KOPT-K1 (cell line): ENCODE data around the gene PRPSAP1.

Source experiments
- H3K27ac ChIP-seq: fragments of 200-600 bp; sonication (generic); 2 replicates; pipeline ENCODE4 v1.5.1; 2016; ENCODE audit warnings: antibody characterized with exemption, mild to moderate bottlenecking, low read depth, low read length; ENCODE audit not compliant: poor library complexity, severe bottlenecking
- H3K36me3 ChIP-seq: fragments of 200-600 bp; sonication (generic); 2 replicates; pipeline ENCODE4 v1.5.1; 2017; ENCODE audit warnings: antibody characterized with exemption, mild to moderate bottlenecking, low read length, moderate library complexity; ENCODE audit not compliant: insufficient read depth
- H3K9me3 ChIP-seq: fragments of 200-600 bp; sonication (generic); 2 replicates; pipeline ENCODE4 v1.5.1; 2017; ENCODE audit warnings: antibody characterized with exemption, low read length, mild to moderate bottlenecking; ENCODE audit not compliant: insufficient read depth, poor library complexity, severe bottlenecking

Gene PRPSAP1

DNA sequence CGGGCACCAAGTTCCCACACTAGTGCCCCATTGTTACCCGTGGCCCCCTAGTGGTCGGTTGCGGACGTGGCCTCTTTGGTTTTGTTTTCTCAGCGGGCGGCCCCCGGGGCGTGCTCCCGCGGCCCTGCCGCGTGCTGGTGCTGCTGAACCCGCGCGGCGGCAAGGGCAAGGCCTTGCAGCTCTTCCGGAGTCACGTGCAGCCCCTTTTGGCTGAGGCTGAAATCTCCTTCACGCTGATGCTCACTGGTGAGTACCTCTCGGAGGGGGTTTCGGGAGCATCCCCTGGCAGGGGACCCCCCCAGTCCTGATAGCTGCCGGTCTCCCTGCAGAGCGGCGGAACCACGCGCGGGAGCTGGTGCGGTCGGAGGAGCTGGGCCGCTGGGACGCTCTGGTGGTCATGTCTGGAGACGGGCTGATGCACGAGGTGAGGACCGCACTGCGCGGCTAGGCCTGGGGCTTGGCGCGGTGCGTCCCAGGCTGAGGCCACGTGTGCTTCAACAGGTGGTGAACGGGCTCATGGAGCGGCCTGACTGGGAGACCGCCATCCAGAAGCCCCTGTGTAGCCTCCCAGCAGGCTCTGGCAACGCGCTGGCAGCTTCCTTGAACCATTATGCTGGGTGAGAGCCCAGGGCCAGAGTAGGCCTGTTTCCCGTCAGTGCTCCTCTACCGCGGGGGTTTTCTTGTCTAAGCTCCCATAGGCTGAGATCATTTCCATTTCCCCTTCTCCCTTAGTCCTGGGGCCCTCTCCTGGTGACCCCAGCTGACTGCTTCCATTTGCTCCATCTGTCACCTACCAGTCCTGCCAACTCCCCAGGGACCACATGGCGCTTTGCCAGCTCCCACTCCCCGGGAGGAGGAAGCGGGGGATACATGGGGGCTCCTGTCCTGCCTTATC is 32.4 kb upstream of the PRPSAP1 start:
- peaks cover 24% of the 10 kb centered on the region for H3K36me3 ChIP-seq
- no peak overlapping the region for H3K27ac ChIP-seq
- no peaks in the 10 kb centered on the region for H3K9me3 ChIP-seq

DNA sequence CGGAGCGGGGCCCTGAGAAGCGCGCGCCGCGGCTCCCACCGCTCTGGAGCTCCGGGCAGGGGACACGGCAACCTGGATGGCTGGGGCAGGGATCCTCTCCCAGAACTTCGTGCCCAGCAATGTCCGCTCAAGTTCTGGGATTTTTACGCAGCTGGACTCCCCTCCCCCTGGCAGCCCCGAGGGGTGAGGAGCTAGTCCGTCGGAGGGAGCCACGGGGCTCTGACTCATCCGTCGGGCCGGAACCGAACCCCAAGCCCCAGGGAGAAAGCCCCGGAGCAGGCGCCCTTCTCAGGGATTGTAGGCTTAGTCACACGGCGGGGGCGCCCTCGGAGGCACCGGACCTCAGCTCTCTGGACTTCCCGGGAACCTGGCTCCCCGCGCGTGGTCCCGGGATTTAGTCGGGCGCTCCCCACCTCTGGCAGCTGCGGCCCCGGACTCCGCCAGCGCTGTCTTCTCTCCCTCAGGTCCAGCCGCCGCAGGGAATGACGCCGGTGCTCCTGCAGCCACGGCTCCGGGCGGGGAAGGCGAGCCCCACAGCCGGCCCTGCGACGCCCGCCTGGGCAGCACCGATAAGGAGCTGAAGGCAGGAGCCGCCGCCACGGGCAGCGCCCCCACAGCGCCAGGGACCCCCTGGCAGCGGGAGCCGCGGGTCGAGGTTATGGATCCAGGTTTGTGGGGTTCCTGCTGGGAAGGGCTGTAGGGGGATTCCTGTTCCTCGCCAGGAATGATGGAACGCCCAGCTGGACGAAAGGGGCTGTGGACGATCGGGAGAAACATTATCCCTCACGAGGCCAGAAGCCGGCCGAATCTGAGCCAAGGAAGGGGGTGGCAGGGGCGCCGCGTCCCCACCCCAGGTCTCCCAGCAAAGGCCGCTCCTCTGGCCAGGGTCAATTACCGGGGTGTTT is 31.5 kb upstream of the PRPSAP1 start:
- Histone ChIP-seq H3K27ac (peak overlapping the region; percentile 49), H3K9me3 (no peaks in the 10 kb centered on the region), H3K36me3 (peaks cover 15% of the 10 kb centered on the region)

DNA sequence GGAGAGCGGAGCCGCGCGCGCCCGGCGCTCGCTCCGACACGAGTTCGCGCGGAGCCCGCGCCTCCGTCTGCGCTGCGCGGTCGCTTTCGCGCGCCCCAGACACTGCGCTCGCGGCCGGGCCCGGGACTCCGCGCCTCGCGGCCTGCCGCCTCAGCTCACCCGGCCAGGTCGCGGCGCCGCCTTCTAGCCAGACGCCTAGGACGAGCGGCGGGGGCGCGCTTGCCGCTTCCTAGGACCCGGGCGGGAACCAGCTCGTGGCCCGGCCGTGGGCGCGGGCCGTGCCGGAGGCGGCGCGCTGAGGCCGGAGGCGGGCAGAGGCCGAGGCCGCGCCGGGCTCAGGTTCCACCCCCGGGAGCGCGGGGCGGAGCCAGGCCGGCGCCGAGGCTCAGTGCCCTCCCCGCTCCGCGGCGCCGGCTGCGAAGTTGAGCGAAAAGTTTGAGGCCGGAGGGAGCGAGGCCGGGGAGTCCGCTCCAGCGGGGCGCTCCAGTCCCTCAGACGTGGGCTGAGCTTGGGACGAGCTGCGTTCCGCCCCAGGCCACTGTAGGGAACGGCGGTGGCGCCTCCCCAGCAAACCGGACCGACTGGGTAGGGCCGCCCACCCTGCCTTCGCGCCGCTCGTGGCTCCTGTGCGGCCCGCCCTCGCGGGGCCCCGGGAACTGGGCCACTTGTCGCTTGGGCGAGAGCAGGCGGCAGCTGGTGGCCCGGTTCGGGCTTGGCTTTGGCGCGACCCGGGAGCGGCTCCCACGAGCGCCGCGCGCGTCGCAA is 30.7 kb upstream of the PRPSAP1 start, which contains the start of gene SPHK1:
SPHK1 (plus strand) TSS at position 388 of the 765 bp plus-strand sequence. CDS start 1,036 bp downstream, outside the sequence.
- Histone ChIP-seq H3K27ac (peak within 1 kb of the TSS; percentile 49), H3K9me3 (no peaks in the 10 kb centered on the region), H3K36me3 (peaks cover 6% of the 10 kb centered on the region; the same call in 1 of the 2 replicates)

DNA sequence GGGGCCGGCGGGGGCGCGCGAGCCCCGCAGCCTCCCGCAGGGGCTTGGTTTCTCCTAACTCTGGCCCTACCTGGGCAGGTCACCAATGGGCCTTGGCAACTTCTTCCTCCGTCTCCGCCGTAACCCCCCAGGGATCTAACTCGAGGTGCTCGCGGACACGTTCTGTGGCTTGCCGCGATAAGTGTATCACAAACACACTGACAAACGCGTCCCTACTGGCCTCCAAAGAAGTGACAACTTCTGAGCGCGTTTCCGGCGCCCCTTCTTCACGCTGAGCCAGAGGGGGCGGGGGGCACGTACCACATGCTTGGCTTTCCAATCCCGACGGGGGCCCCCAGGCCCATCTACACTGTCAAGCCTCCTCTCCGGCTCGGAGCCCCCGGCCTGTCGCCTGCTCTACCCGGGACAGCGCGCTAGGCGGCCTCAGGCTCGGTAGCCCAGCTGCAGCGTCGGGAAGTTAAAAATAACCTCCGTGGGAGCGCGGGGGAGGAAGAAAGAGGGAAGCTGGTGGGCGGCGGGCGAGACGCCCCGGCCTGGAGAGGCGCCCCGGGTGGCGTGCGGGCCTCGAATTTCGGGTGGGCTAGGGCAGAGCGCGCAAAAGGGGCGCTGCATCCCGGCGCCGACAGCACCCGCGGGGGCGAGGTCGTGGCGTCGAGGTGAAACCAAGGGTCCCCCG is 30.0 kb upstream of the PRPSAP1 start:
- Histone ChIP-seq H3K36me3 (peaks cover 1% of the 10 kb centered on the region; the same call in 1 of the 2 replicates), H3K27ac (peak overlapping the region; percentile 49), H3K9me3 (no peaks in the 10 kb centered on the region)

DNA sequence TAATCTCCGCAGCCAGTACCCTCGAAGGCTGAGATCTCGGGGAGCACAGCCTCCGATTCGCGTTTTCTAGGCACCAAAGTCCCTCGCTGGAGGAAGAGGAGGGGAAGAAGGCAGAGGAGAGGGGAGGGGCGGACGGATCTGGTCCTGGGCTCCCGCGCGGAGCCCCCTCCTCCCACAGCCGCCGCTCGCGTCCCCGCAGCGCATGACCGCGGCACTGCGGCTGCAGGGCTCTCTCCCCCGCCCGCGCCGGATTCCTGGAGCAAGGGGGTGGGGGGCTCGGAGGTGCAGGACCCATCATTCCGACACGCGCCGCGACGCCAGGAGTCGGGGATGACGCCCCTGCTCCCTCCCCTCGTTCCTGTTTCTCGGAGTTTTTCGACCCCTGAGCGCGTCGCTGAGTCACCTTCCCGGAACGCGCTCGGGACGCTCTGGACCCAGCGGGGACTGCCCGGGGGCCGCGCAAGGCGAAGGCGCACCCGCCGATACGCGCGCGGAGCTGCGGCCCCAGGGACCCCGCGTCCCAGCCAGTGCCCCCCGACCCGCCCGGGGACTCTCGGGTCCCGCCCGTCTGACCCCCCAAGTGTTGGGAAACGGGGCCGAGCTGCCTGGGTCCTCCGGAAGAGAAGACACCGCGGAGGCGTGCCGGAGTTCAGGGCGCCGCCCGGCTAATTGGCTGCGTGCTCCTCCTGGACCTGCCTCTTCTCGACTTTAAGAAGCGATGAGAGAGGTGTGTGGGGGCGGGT is 29.3 kb upstream of the PRPSAP1 start:
- no peak overlapping the region for H3K27ac ChIP-seq
- no peaks in the 10 kb centered on the region for H3K36me3 ChIP-seq
- H3K9me3 ChIP-seq, result no peaks in the 10 kb centered on the region

DNA sequence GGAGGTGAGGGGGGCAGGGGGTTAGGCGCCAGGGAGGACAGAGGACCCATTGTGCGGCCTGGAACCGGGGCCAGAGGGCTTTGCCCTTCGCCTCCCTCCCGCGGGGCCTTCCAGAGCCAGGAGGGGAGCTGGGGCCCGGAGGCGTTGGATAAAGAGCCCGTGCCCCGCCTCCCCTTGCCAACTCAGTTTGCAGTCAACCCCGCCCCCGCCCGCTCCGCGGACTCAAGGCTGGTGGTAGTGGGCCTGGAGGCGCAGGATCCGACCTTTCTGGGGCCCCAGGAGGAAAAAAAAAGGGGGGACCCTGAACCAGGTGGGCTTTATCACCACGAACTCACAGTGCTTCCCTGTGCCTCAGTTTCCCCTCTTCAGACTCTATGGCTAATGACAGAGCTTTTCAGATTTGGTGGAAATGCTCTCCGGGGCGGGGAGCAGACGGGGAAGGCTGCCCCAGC is 28.7 kb upstream of the PRPSAP1 start:
- H3K36me3 ChIP-seq, result no peaks in the 10 kb centered on the region
- no peaks in the 10 kb centered on the region for H3K9me3 ChIP-seq
- no peak overlapping the region for H3K27ac ChIP-seq

DNA sequence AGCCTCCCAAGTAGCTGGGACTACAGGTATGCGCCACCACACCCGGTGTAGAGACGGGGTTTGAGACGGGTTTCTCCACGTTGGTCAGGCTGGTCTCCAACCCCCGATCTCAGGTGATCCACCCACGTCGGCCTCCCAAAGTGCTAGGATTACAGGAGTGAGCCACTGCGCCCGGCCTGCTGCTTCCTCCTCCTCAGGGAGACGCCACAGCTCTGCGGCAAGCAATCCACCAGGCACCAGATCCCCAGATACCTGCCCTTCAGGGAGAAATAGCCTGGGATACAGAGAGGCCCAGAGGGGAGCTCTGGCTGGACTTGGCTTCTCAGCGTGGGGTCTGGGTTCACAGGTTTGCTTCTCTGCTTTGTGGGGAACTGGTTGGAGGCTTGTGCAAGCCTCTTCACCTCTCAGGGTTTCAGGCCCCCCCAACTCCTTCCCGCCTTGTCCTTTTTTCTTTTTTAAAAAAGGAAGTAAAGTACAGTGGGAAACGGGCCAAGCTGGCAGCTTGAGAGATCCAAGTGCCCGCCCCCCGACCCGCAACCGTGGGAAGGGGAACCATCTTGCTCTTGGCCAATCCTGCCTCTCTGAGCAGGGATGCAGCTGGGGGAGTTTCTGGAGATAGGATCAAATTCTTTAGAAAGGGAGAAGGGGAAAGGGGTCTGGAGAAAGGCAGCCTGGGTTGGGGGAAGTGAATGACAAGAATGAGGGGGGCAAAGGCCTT is 28.1 kb upstream of the PRPSAP1 start:
- Histone ChIP-seq H3K27ac (no peak overlapping the region), H3K36me3 (no peaks in the 10 kb centered on the region)

DNA sequence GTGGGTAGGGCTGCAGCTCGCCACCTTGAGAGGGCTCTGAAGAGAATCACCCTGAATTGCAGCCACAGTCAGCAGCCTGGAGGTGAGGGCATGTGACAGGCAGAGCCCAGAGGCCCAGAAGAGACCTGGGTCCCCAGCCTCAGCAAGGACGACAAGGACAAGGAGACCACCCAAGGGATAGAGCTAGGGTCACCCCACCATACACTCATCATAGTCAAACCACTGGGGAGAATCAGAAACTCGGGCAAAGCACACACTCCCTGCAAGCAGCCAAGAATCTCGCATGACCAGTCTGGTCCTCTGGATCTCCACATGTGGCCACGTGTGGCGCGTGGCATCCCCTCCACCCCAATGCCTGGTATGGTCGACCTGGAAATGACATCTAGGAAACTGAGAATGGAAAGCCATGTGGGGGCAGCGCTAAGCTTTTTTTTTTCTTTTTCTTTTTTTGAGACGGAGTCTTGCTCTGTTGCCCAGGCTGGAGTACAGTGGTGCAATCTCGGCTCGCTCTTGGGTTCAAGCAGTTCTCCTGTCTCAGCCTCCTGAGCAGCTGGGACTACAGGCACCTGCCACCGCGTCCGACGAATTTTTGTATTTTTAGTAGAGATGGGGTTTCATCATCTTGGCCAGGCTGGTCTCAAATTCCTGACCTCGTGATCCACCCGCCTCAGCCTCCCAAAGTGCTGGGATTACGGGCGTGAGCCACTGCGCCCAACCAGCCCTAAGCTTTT is 26.1 kb upstream of the PRPSAP1 start:
- no peaks in the 10 kb centered on the region for H3K36me3 ChIP-seq
- no peaks in the 10 kb centered on the region for H3K9me3 ChIP-seq
- H3K27ac ChIP-seq, result no peak overlapping the region

More for the DNA sequence above, 28.1 kb upstream of the PRPSAP1 start:
- H3K9me3 ChIP-seq, result no peaks in the 10 kb centered on the region

DNA sequence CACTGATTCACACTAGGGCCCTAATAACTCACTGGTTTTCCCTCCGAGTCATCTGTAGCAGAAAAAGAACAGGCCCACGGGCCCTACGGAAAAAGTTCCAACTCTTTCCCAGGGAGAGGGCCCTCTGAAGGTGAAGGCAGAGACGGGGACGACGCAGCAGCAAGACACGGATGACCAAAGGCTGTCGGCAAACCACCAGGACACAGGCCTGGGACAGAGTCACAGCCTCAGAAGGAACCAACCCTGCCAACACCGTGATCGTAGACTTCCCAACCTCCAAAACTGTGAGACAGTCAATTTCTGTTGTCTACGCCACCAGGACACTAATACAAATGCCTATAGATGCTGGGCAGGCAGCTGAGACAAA is 25.5 kb upstream of the PRPSAP1 start:
- Histone ChIP-seq H3K9me3 (no peaks in the 10 kb centered on the region), H3K36me3 (no peaks in the 10 kb centered on the region), H3K27ac (no peak overlapping the region)

DNA sequence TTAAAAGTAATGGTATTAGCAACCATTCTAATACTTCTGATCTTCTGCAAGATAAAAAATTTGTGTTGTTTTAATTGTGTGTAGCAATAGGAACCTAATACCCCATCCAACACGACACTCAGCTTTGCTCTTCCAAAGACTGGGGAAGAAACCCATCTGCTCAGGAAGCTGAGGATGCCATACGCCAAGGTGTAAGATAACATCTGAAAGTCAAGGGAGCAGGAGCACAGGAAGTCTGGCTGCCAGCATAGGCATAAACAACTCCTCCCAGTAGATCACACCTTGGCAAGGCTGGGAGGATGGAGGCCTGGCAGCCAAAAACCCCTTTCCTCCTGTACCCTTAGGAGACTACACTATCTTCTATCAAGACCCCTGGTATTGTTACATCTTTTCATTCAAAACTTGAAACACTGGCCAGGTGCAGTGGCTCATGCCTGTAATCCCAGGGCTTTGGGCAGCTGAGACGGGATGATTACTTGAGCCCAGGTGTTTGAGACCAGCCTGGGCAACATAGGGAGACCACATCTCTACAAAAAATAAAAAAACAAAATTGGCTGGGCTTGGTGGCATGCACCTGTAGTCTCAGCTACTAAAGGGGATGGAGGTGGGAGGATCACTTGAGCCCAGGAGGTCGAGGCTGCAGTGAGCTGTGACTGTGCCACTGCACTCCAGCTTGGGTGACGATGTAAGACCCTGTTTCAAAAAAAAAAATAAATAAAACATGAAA is 25.0 kb upstream of the PRPSAP1 start:
- H3K27ac ChIP-seq, result no peak overlapping the region

DNA sequence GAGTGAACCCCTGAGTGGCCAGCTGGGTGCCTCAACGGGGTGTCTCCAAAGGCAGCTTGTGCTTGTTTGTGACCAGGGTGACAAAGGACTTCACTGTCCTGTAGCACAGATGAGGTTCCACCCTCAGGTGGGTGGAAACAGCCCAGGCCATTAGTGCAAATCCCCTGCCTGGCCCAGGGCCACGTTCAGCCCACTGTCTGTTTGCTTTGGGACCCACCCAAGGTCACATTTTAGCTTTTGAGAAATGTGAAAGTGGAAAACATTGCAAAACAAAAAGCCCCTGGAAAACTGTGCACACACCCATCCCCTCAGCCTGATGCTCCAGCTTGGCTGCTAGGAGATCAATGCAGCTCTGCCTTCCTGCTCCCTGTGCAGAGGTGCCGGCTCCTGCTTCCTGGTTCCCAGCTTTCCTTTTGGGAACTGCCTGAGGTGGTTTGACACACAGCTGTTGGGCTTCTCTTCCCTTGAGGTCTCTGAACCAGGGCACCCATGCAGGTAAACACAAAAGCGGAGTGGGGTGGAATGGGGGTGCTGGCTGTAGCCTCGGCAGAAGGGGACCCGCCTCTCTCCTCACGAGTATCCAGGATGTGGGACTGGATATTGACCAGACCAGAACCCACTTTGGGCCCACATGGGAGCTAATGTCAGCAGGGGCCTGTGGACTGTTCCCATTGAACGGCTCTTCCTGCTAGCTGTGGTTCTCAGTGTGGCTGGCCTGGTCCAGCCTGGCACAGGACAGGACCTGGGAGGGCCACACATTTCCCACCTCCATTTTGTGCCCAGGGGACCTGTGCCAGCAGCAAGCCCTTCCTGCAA is 22.8 kb upstream of the PRPSAP1 start:
- Histone ChIP-seq H3K27ac (no peak overlapping the region), H3K9me3 (no peaks in the 10 kb centered on the region), H3K36me3 (no peaks in the 10 kb centered on the region)

More for the DNA sequence above, 25.0 kb upstream of the PRPSAP1 start:
- no peaks in the 10 kb centered on the region for H3K9me3 ChIP-seq
- H3K36me3 ChIP-seq, result no peaks in the 10 kb centered on the region
